H1 (cell line): ENCODE data around the gene ITGB8. TPM values are rescaled to one million over a fixed set of nuclear protein-coding genes. Genes with fewer than 3 reads are reported as not detected.

Source experiments
- USF2 ChIP-seq: IDR thresholded peaks from 2 replicates; pipeline ENCODE4 v1.6.1; 2011; ENCODE audit warnings: low read length, improper control_type of control experiment
- polyA plus RNA-seq, 7 experiments: library from polyadenylated mRNA; depleted of rRNA in 3 of 7; stranded (reverse) in 5 of 7; unstranded in 2 of 7; fragments of >200 nt in 5 of 7; fragments of 200-250 nt in 2 of 7; gene quantifications; 1 replicate in 5 of 7; 2 replicates in 1 of 7; 4 replicates in 1 of 7; pipeline versions ENCODE4 v1.2.1 to v1.2.3, GENCODE V29; 2011 to 2013; ENCODE audit warnings: missing spikeins in 2 of 7, mixed read lengths in 2 of 7
- total RNA-seq: library from RNA; stranded (reverse); fragmentation: NEBNext Ultra II Directional; extraction: Animal tissue kit (Norgen Biotek cat#: 25700); gene quantifications from 2 replicates; pipeline ENCODE4 v1.2.1, GENCODE V29; 2021

Gene ITGB8
- total and polyA plus RNA-seq, 2 of the 8 experiments (the other 6 are each of a cell fraction or from before 2014, with no cell fraction given): 1.2 to 3.6 TPM

- TF ChIP-seq USF2: no peak
These were observed 32.0 kb downstream of the ITGB8 start (continued) for GRCh38 chr7:20362574-20363253.
